22Rv1 (cell line): ENCODE measurements around the gene CFAP46.

ENCODE experiments used
- H3K27ac ChIP-seq: fragments of 450-650 bp; 2 replicates; pipeline ENCODE4 v1.5.1; 2017
- CTCF ChIP-seq: fragments of 450-650 bp; IDR thresholded peaks from 2 replicates; pipeline ENCODE4 v1.5.1; 2017; ENCODE audit warnings: mild to moderate bottlenecking
- ZFX ChIP-seq: fragments of 450-650 bp; IDR thresholded peaks from 2 replicates; pipeline ENCODE4 v1.6.1; 2017; ENCODE audit warnings: antibody characterized with exemption, borderline replicate concordance

Gene CFAP46

DNA sequence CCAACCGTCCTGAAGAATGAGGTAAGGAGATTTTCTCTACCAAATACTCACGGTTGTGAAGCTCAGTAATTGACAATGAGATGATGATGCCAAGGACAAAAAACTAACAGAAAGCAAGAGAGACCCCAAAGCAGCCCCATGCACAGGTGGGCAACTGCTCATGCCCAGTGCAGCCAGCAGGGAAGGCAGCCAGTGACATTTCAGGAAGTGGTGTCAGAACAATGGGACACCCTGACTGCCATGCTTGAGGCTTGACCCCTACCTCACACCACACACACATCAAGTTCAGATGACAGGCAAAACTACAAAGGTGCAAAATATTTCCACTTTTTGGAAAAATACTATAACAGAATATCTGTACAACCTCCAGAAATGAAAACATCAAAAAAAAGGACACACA, 66.9 kb downstream of the CFAP46 start:
- TF ChIP-seq CTCF, result no peak

GRCh38 chr10:132873395-132873794, 69.0 kb downstream of the CFAP46 start:
- TF ChIP-seq CTCF, result no peak
- TF ChIP-seq ZFX, result no peak
- no peak overlapping the region for H3K27ac ChIP-seq

More for the DNA sequence above, 66.9 kb downstream of the CFAP46 start:
- no peak overlapping the region for H3K27ac ChIP-seq

DNA sequence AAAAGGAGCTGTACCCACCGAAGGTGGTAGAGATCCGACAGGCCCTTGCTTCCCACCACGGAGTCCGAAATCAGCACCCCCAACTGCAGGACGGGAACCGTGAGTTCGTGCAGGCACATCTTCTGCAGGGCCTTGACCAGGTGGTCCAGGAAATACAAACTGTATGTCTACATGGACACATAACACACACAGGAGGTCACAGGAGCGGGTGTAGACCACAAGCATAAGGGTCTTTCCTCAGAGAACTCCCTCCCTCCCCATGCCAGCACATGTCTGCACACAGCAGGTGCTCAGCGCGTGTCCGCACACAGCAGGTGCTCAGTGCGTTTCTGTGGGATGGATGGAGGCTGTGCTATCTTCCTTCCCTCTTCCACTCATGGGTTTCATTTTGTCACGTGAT, 69.7 kb downstream of the CFAP46 start:
- TF ChIP-seq CTCF (no peak), ZFX (no peak)
- no peak overlapping the region for H3K27ac ChIP-seq

DNA sequence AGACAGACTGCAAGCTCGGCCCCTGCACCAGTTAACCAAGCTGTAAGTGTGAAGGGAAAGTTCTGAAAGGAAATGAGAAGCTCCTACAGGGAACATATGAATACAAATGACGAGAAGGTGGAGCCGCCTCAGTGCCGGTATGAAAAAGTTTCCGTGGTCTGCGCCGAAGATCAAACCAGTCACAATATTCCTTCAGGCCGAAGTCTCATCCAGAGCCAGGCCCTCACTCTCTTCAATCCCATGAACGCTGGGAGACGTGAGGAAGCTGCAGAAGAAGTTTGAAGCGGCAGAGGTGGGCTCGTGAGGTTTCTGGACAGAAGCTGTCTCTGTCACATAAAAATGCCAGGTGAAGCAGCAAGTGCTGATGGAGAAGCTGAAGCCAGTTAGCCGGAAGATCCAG, 71.9 kb downstream of the CFAP46 start:
- TF ChIP-seq CTCF (no peak), ZFX (no peak)
- H3K27ac ChIP-seq, result no peak overlapping the region

GRCh38 chr10:132869621-132870020, 72.7 kb downstream of the CFAP46 start:
- no peak overlapping the region for H3K27ac ChIP-seq
- no peak for TF ChIP-seq ZFX
- no peak for TF ChIP-seq CTCF

DNA sequence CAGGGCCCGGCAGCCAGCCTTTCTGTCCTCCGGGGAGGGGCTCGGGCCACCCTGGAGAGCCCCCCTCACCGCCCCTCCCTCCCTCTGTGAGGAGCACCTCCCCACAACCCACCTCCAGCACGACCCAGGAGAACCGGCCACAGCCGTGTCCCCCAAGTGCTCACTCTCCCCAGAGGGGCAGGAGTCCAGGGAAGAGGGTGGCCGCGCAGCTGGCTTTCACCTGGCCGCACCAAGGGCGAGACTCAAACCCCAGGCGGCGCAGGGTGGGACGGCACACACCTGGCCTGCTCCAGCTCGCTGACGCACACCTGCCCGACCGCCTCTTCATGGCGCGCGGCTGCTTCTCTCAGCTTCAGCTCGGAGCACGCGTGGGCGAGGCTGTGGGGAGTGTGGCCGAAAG, 73.4 kb downstream of the CFAP46 start:
- no peak for TF ChIP-seq CTCF
- TF ChIP-seq ZFX, result no peak
- H3K27ac ChIP-seq, result no peak overlapping the region

DNA sequence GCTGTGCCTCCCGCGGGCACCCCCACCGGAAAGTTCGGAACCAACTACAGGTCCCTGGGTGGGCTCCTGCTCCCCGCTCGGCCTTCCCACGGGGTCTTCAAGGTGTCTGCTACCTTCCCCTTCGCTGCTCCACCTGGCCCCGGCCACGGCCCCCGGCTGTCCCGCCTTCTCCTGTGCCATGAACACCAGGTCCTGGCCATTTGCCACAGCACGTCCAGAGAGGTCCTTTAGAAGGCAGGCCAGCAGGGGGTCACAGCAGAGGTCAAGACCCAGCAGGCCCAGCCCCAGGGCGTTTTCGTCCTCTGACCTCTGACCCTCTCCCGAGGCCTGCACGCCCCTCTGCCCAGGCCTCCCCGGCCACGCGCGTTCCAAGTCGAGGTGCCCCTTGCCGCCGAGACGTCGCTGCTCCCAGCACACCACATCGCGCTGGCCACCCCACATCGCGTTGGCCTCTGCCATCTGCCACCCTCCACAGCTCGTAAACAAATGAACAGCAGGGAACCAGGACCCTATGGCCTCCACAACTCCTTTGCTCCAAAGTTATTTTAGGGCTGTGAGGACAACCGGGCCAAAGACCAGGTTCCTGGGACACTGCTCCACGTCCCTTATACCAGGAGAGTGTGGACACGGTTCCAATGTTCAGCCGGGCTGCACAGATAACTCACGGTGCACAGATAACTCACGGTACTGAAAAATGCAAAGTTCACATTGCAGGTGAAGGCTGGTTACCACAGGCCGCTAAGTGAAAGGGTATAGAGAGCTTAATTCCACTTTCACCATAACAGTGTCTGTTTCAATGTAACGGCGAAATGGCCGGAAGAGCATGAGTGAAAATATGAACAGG, 74.3 kb downstream of the CFAP46 start:
- TF ChIP-seq CTCF, result no peak
- no peak for TF ChIP-seq ZFX
- no peak overlapping the region for H3K27ac ChIP-seq
